ENCODE measurements around the gene FAM163A. TPM values are rescaled to one million over a fixed set of nuclear protein-coding genes. Genes with fewer than 3 reads are reported as not detected.
"Not testable (repeated sequence)": the region's sequence is repeated elsewhere in the genome, so short reads cannot be mapped to it uniquely, and the experiment has no call there.

Gene FAM163A
- total RNA-seq, 1 experiment from 2014 or later: 0.46 TPM

DNA sequence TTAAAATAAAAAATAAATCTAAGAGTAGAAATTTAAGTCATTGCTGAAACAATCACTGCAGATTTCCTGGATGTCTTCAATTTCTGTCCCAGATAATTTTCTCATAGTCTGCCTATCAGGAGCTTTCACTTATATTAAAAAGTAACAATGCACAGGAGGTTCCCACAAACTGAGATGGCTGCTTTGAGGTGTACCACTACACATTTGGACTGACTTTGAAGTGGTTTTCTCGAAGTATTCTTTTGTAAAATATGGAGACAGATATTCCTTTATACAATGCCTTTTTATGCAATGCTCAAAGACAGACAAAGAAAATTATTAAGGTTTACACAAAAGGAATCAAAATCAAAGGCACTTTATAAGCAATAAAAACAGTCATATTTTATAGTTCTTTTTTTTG lies 110.0 kb downstream of the FAM163A start:
- Histone ChIP-seq H2BK12ac (ENCODE audit: insufficient read length, low read depth, low read length) (no peak overlapping the region), H2BK20ac (ENCODE audit: low read depth, low read length, poor library complexity, severe bottlenecking) (no peak overlapping the region), H3K23ac (ENCODE audit: insufficient read length, low read depth, low read length) (no peak overlapping the region), H3K27me3 (ENCODE audit: insufficient read depth, low read length) (no peaks in the 10 kb centered on the region), H3K79me1 (ENCODE audit: insufficient read depth, low read depth, low read length, poor library complexity, severe bottlenecking) (no peaks in the 10 kb centered on the region), H2AK5ac (ENCODE audit: insufficient read length, low read length) (no peak overlapping the region), H2BK120ac (ENCODE audit: low read depth, low read length, poor library complexity, severe bottlenecking) (no peak overlapping the region), H4K8ac (replicated peaks; ENCODE audit: insufficient read length, low read depth, low read length) (no peak overlapping the region), H3K9ac (ENCODE audit: extremely low read depth, insufficient read length, low read length) (no peak overlapping the region), H2AFZ (ENCODE audit: low read length) (no peak overlapping the region), H3K4ac (ENCODE audit: low read depth, low read length) (no peak overlapping the region), H3K79me2 (ENCODE audit: insufficient read depth, low read length) (no peaks in the 10 kb centered on the region), H3K56ac (ENCODE audit: insufficient read length, low read depth, low read length) (no peak overlapping the region), H3K18ac (ENCODE audit: insufficient read length, low read depth, low read length) (no peak overlapping the region), H3K14ac (ENCODE audit: insufficient read depth, low read length) (no peak overlapping the region), H2BK15ac (ENCODE audit: low read depth, low read length) (no peak overlapping the region), H3K9me3 (ENCODE audit: control insufficient read depth, low read depth, low read length) (no peaks in the 10 kb centered on the region), H3K23me2 (ENCODE audit: insufficient read length, low read depth, low read length, poor library complexity, severe bottlenecking) (no peaks in the 10 kb centered on the region), H3T11ph (ENCODE audit: low read length) (no peak overlapping the region), H3K4me1 (ENCODE audit: insufficient read depth, low read length) (no peaks in the 10 kb centered on the region), H3K27ac (ENCODE audit: insufficient read length, low read depth, low read length) (no peak overlapping the region), H4K20me1 (ENCODE audit: control insufficient read depth, insufficient read depth, insufficient read length) (no peaks in the 10 kb centered on the region), H4K91ac (ENCODE audit: insufficient read length, low read depth, low read length) (no peak overlapping the region), H4K5ac (ENCODE audit: insufficient read length, low read depth, low read length) (no peak overlapping the region), H2BK5ac (ENCODE audit: insufficient read length, low read length) (no peak overlapping the region), H3K4me2 (ENCODE audit: insufficient read depth, insufficient read length, low read length) (no peak overlapping the region)
- no peaks in the 10 kb centered on the region for H3K27me3 Mint-ChIP-seq (ENCODE audit: low read depth)
- H3K36me3 Mint-ChIP-seq (ENCODE audit: insufficient read depth in 1 of 3, low read depth in 3 of 3): peaks cover 15 to 34% (median 29%) of the 10 kb centered on the region in 3 experiments; a peak in 5 of 7 replicates
- no peak overlapping the region for H3K4me3 Mint-ChIP-seq
- H3K9me3 Mint-ChIP-seq: no peaks in the 10 kb centered on the region
- DNase-seq: no peak
- TF ChIP-seq, protein P1, sequence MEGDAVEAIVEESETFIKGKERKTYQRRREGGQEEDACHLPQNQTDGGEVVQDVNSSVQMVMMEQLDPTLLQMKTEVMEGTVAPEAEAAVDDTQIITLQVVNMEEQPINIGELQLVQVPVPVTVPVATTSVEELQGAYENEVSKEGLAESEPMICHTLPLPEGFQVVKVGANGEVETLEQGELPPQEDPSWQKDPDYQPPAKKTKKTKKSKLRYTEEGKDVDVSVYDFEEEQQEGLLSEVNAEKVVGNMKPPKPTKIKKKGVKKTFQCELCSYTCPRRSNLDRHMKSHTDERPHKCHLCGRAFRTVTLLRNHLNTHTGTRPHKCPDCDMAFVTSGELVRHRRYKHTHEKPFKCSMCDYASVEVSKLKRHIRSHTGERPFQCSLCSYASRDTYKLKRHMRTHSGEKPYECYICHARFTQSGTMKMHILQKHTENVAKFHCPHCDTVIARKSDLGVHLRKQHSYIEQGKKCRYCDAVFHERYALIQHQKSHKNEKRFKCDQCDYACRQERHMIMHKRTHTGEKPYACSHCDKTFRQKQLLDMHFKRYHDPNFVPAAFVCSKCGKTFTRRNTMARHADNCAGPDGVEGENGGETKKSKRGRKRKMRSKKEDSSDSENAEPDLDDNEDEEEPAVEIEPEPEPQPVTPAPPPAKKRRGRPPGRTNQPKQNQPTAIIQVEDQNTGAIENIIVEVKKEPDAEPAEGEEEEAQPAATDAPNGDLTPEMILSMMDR (conservative IDR thresholded peaks at IDR 0.05): no peak
- no peak overlapping the region for H3K27ac Mint-ChIP-seq
- H3K4me1 Mint-ChIP-seq: no peaks in the 10 kb centered on the region
- no CpG with 5 or more reads among the region's 1 CpG for WGBS (ENCODE audit: extremely low coverage, insufficient read length, low lambda C conversion rate)

DNA sequence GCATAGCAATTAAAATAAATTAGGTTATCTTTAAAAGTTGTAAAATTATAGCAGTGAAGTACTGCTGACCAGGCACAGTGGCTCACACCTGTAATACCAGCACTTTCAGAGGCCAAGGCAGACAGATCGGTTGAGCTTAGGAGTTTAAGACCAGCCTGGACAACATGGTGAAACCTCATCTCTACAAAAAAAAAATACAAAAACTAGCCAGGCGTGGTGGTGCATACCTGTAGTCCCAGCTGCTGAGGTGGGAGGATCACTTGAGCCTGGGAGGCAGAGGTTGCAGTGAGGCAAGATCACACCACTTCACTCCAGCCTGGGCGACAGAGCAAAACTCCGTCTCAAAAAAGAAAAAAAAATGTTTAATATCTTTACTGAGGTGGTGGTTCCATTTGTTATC lies 112.7 kb downstream of the FAM163A start:
- no CpG with 5 or more reads among the region's 4 CpGs for WGBS (ENCODE audit: extremely low coverage, insufficient read length, low lambda C conversion rate)
- not testable (repeated sequence) for H3K23me2 ChIP-seq (ENCODE audit: insufficient read length, low read depth, low read length, poor library complexity, severe bottlenecking)

More for the DNA sequence above, 112.7 kb downstream of the FAM163A start:
- H3K4me3 Mint-ChIP-seq; H3K14ac ChIP-seq (ENCODE audit: insufficient read depth, low read length); H3K9me3 Mint-ChIP-seq; H2BK20ac ChIP-seq (ENCODE audit: low read depth, low read length, poor library complexity, severe bottlenecking); H3K27me3 Mint-ChIP-seq (ENCODE audit: low read depth); H2AFZ ChIP-seq (ENCODE audit: low read length); H3K4ac ChIP-seq (ENCODE audit: low read depth, low read length); H3K79me1 ChIP-seq (ENCODE audit: insufficient read depth, low read depth, low read length, poor library complexity, severe bottlenecking); H3T11ph ChIP-seq (ENCODE audit: low read length); H3K9me3 ChIP-seq (ENCODE audit: control insufficient read depth, low read depth, low read length); H3K79me2 ChIP-seq (ENCODE audit: insufficient read depth, low read length); H2AK5ac ChIP-seq (ENCODE audit: insufficient read length, low read length); H3K23ac ChIP-seq (ENCODE audit: insufficient read length, low read depth, low read length); H3K4me1 Mint-ChIP-seq; H3K4me1 ChIP-seq (ENCODE audit: insufficient read depth, low read length); H2BK12ac ChIP-seq (ENCODE audit: insufficient read length, low read depth, low read length); H3K27ac Mint-ChIP-seq; H3K18ac ChIP-seq (ENCODE audit: insufficient read length, low read depth, low read length); H4K8ac ChIP-seq (replicated peaks; ENCODE audit: insufficient read length, low read depth, low read length); H2BK5ac ChIP-seq (ENCODE audit: insufficient read length, low read length); H3K27ac ChIP-seq (ENCODE audit: insufficient read length, low read depth, low read length); DNase-seq; H4K5ac ChIP-seq (ENCODE audit: insufficient read length, low read depth, low read length); H3K56ac ChIP-seq (ENCODE audit: insufficient read length, low read depth, low read length); H3K4me2 ChIP-seq (ENCODE audit: insufficient read depth, insufficient read length, low read length); H4K91ac ChIP-seq (ENCODE audit: insufficient read length, low read depth, low read length); H3K27me3 ChIP-seq (ENCODE audit: insufficient read depth, low read length); H2BK15ac ChIP-seq (ENCODE audit: low read depth, low read length); H4K20me1 ChIP-seq (ENCODE audit: control insufficient read depth, insufficient read depth, insufficient read length); H3K36me3 Mint-ChIP-seq (ENCODE audit: insufficient read depth in 1 of 3, low read depth in 3 of 3); H2BK120ac ChIP-seq (ENCODE audit: low read depth, low read length, poor library complexity, severe bottlenecking); H3K9ac ChIP-seq (ENCODE audit: extremely low read depth, insufficient read length, low read length): not testable (repeated sequence)

All from H9 (cell line).